Uterus (tissue), 4 donors: ENCODE measurements around the gene ASPHD1. TPM values are rescaled to one million over a fixed set of nuclear protein-coding genes. Genes with fewer than 3 reads are reported as not detected.

ENCODE experiments used
- DNase-seq, 2 donors: peaks; one replicate each; pipeline ENCODE4 v3.0.0-alpha.2; 2019 to 2020
- H3K27ac ChIP-seq, 2 donors: fragments of 200-600 bp; sonication (generic); 1 replicate in 1 of 2; 2 replicates in 1 of 2; pipeline ENCODE4 v1.5.1; 2016 to 2018
- H3K27me3 ChIP-seq, 2 donors: fragments of 200-600 bp; sonication (generic); one replicate each; pipeline ENCODE4 v1.5.1; 2018 to 2019; ENCODE audit warnings: control low read depth in 1 of 2
- H3K36me3 ChIP-seq, 2 donors: fragments of 200-600 bp; sonication (generic); one replicate each; pipeline ENCODE4 v1.5.1; 2019; ENCODE audit warnings: control low read depth in 1 of 2
- H3K4me1 ChIP-seq, 2 donors: fragments of 200-600 bp; sonication (generic); one replicate each; pipeline ENCODE4 v1.5.1; 2018 to 2019; ENCODE audit warnings: control low read depth in 1 of 2
- H3K4me3 ChIP-seq, 2 donors: fragments of 200-600 bp; sonication (generic); 1 replicate in 1 of 2; 2 replicates in 1 of 2; pipeline ENCODE4 v1.5.1; 2018 to 2019; ENCODE audit warnings: mild to moderate bottlenecking in 1 of 2
- H3K9me3 ChIP-seq, 2 donors: fragments of 200-600 bp; sonication (generic); one replicate each; pipeline ENCODE4 v1.5.1; 2019; ENCODE audit warnings: control low read depth in 1 of 2
- POLR2A ChIP-seq, 2 donors: fragments of 450-650 bp; IDR thresholded peaks; one replicate each; pipeline ENCODE4 v1.6.1; 2016; ENCODE audit warnings: antibody characterized with exemption in 2 of 2, mild to moderate bottlenecking in 1 of 2, moderate library complexity in 1 of 2
- intact Hi-C: fragments of 100-400 bp; cut with DNase I; formaldehyde crosslinking; loops from one replicate; pipeline ENCODE4 v1.15.1; 2023; ENCODE audit warnings: low total_unique reads
- total RNA-seq, 4 donors: library from RNA; depleted of rRNA in 3 of 4; stranded (reverse); fragments of >200 nt in 3 of 4; gene quantifications; one replicate each; pipeline versions ENCODE4 v1.1.0 to v1.2.4, GENCODE V29; 2014 to 2023
- TF ChIP-seq, protein P1 (sequence below), 4 experiments: fragments of 200-600 bp in 2 of 4; fragments of 450-650 bp in 2 of 4; sonication (generic) in 2 of 4; IDR thresholded peaks; one replicate each; pipeline ENCODE4 v1.5.1; 2016 to 2019; ENCODE audit warnings: antibody characterized with exemption in 4 of 4, mild to moderate bottlenecking in 2 of 4, moderate library complexity in 1 of 4
- donor health status: DM: yes; HTN: yes; CAD: no.

ASPHD1 gene
- total RNA-seq, result 1 to 10 TPM in 2 of 4 donors, under 1 TPM in 1, not detected in 1; 0.61 to 1.0 (median 1.0) TPM

DNA sequence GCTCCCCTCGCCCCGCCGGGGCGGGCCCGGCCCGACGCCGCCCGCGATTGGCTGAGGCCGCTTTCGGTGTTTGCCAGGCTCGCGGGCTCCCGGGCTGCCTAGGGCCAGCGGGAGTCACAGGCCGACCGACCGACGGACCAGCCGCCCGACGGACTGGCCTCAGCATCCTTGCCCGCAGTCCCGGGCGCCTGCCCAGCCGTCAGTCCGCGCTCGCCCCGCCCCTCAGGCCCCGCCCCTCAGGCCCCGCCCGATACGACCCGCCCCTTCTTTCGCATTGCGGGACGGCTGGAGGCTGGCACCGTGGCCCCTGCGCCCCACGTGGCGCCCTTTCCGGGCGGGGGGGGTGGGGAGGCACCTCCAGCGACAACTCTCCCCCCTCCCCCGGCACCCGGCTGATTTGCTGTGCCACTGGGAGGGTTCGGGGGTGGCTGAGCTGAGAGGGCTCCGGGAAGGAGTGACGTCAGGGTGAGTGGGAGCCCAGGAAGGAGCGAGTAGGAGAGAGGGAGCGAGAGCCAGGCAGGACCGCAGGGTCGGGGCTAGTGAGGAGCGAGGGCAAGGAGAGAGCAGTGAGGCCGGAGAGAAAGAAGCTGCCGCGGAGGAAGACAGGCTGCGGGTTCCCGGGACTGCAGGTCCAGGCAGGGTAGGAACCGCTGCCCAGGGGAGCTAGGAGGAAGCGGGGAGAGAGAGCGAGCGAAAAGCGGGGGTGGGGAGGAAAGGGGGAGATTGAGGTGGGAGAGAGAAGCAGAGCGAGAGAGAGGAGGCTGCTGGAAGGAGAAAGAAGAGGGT, at the start of gene ASPHD1:
Gene ASPHD1, plus strand, starts transcription at position 387 of the 786 bp plus-strand sequence. CDS start 484 bp downstream, outside the sequence.
- H3K9me3 ChIP-seq, result no peaks in the 10 kb centered on the region
- peak within 1 kb of the TSS; percentile 45 to 46 for H3K4me3 ChIP-seq
- intact Hi-C loops, result no loop called here
- no peak within 1 kb of the TSS for H3K27ac ChIP-seq
- H3K4me1 ChIP-seq, result no peaks in the 10 kb centered on the region
- DNase-seq, result peak; percentile 58 to 76
- H3K36me3 ChIP-seq, result no peaks in the 10 kb centered on the region
- TF ChIP-seq, protein P1, sequence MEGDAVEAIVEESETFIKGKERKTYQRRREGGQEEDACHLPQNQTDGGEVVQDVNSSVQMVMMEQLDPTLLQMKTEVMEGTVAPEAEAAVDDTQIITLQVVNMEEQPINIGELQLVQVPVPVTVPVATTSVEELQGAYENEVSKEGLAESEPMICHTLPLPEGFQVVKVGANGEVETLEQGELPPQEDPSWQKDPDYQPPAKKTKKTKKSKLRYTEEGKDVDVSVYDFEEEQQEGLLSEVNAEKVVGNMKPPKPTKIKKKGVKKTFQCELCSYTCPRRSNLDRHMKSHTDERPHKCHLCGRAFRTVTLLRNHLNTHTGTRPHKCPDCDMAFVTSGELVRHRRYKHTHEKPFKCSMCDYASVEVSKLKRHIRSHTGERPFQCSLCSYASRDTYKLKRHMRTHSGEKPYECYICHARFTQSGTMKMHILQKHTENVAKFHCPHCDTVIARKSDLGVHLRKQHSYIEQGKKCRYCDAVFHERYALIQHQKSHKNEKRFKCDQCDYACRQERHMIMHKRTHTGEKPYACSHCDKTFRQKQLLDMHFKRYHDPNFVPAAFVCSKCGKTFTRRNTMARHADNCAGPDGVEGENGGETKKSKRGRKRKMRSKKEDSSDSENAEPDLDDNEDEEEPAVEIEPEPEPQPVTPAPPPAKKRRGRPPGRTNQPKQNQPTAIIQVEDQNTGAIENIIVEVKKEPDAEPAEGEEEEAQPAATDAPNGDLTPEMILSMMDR (IDR thresholded peaks at IDR 0.05), result no peak
- TF ChIP-seq POLR2A (IDR thresholded peaks at IDR 0.05), result no peak
- H3K27me3 ChIP-seq, result no peaks in the 10 kb centered on the region

DNA sequence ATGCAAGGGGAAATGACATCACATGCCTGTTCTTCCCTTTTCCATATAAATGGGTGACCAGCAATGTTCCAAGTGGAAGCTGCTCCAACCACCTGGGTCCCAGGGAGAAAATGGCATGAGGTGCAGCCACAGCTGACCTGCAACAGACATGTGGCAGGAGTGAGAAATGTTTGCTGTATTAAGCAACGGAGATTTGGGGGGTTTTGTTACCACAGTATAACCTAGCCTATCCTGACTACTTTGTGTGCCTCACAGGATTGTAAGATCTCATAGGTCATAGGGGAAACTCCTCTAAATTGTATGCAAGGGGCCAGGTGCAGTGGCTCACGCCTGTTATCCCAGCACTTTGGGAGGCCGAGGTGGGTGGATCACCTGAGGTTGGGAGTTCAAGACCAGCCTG, 49.3 kb upstream of the ASPHD1 start:
- H3K36me3 ChIP-seq, result no peaks in the 10 kb centered on the region
- H3K4me3 ChIP-seq, result no peak overlapping the region
- intact Hi-C loops, result no loop called here
- no peaks in the 10 kb centered on the region for H3K27me3 ChIP-seq
- TF ChIP-seq POLR2A (IDR thresholded peaks at IDR 0.05), result no peak
- TF ChIP-seq, protein P1 (IDR thresholded peaks at IDR 0.05), result no peak
- no peak overlapping the region for H3K27ac ChIP-seq
- DNase-seq, result no peak
- H3K9me3 ChIP-seq, result no peaks in the 10 kb centered on the region
- H3K4me1 ChIP-seq, result no peaks in the 10 kb centered on the region

DNA sequence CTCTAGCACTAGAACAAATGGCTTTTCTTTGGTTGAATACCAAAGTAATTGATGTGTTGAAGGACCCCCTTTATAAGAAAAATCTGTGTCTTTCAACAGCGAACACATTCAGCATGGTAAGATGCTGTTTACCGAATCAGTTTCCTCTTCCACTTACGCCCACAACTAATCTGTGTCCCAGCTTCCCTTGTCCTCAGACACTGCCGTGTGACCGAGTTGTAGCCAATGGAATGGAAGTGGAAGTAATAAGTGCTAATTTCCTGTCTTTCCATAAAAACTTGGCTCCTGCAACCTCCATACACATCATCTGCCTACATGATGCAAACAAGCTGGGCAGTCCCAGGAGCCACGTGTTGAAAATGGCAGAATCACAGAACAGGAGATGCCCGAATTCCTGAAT, 47.6 kb upstream of the ASPHD1 start:
- Histone ChIP-seq H3K9me3 (no peaks in the 10 kb centered on the region), H3K27me3 (no peaks in the 10 kb centered on the region), H3K36me3 (no peaks in the 10 kb centered on the region), H3K27ac (peak overlapping the region in 1 of 2 donors; percentile 17), H3K4me3 (no peak overlapping the region), H3K4me1 (no peaks in the 10 kb centered on the region)
- intact Hi-C loops, result no loop called here
- no peak for TF ChIP-seq POLR2A (IDR thresholded peaks at IDR 0.05)
- TF ChIP-seq, protein P1 (IDR thresholded peaks at IDR 0.05), result no peak
- no peak for DNase-seq

GRCh38 chr16:29854520-29855100, 45.7 kb upstream of the ASPHD1 start:
- no peaks in the 10 kb centered on the region for H3K36me3 ChIP-seq
- intact Hi-C loops, result no loop called here

More at GRCh38 chr16:29854520-29855100, 45.7 kb upstream of the ASPHD1 start:
- Histone ChIP-seq H3K9me3 (no peaks in the 10 kb centered on the region), H3K4me3 (no peak overlapping the region), H3K27me3 (no peaks in the 10 kb centered on the region), H3K27ac (no peak overlapping the region), H3K4me1 (no peaks in the 10 kb centered on the region)
- no peak for DNase-seq
- TF ChIP-seq, protein P1 (IDR thresholded peaks at IDR 0.05), result no peak
